GM19395 (cell line): ENCODE measurements around the gene NEK9.
"Not testable (repeated sequence)": the region's sequence is repeated elsewhere in the genome, so short reads cannot be mapped to it uniquely, and the experiment has no call there.

Experiments used
- ATAC-seq: cut with Tn5 transposase; IDR thresholded peaks from one replicate; pipeline ENCODE4 v1.9.1; 2021; ENCODE audit warnings: mild to moderate bottlenecking, moderate library complexity; ENCODE audit not compliant: unreplicated experiment

Gene NEK9

GRCh38 chr14:75126679-75127473 is at the start of gene NEK9:
NEK9 (minus strand) TSS chr14:75127048; CDS start chr14:75126921, 127 bp downstream.
- peak; percentile 89 for ATAC-seq

- ATAC-seq = peak; percentile 79
Observed at GRCh38 chr14:75176142-75176820, 49.4 kb upstream of the NEK9 start, which contains the start of gene TMED10. TMED10 (minus strand) TSS chr14:75176612; CDS start chr14:75176579, 33 bp downstream.

- peak; percentile 25 for ATAC-seq
Observed at GRCh38 chr14:75175677-75176141, 48.9 kb upstream of the NEK9 start.

- no peak for ATAC-seq
Observed at GRCh38 chr14:75174066-75174465, 47.2 kb upstream of the NEK9 start.

- ATAC-seq = no peak
Observed at GRCh38 chr14:75170772-75171171, 43.9 kb upstream of the NEK9 start.

- ATAC-seq = no peak
Observed at GRCh38 chr14:75168586-75169335, 41.9 kb upstream of the NEK9 start.

- no peak for ATAC-seq
Observed at GRCh38 chr14:75167325-75167724, 40.5 kb upstream of the NEK9 start.

GRCh38 chr14:75165586-75166391 is 38.9 kb upstream of the NEK9 start:
- no peak for ATAC-seq

GRCh38 chr14:75164809-75165208 is 38.0 kb upstream of the NEK9 start:
- ATAC-seq = no peak

GRCh38 chr14:75163677-75164076 is 36.8 kb upstream of the NEK9 start:
- no peak for ATAC-seq

- no peak for ATAC-seq
Observed at GRCh38 chr14:75162631-75163030, 35.8 kb upstream of the NEK9 start.

- no peak for ATAC-seq
Observed at GRCh38 chr14:75158843-75159614, 32.2 kb upstream of the NEK9 start.

GRCh38 chr14:75156901-75157300 is 30.1 kb upstream of the NEK9 start:
- no peak for ATAC-seq

GRCh38 chr14:75156111-75156510 is 29.3 kb upstream of the NEK9 start:
- ATAC-seq = no peak

GRCh38 chr14:75155169-75155568 is 28.3 kb upstream of the NEK9 start:
- ATAC-seq = no peak

- ATAC-seq = no peak
Observed at GRCh38 chr14:75153295-75153694, 26.4 kb upstream of the NEK9 start.

- no peak for ATAC-seq
Observed at GRCh38 chr14:75151851-75152250, 25.0 kb upstream of the NEK9 start.

GRCh38 chr14:75150637-75151036 is 23.8 kb upstream of the NEK9 start:
- ATAC-seq = not testable (repeated sequence)

- no peak for ATAC-seq
Observed at GRCh38 chr14:75150150-75150549, 23.3 kb upstream of the NEK9 start.
